ENCODE results near the gene CD48.
"Not testable (repeated sequence)": the region's sequence is repeated elsewhere in the genome, so short reads cannot be mapped to it uniquely, and the experiment has no call there.

CD48 gene

GRCh38 chr1:160675641-160676410, 35.8 kb downstream of the CD48 start:
- peak; percentile 50 for DNase-seq

GRCh38 chr1:160674415-160674814, 37.2 kb downstream of the CD48 start:
- DNase-seq: no peak

DNA sequence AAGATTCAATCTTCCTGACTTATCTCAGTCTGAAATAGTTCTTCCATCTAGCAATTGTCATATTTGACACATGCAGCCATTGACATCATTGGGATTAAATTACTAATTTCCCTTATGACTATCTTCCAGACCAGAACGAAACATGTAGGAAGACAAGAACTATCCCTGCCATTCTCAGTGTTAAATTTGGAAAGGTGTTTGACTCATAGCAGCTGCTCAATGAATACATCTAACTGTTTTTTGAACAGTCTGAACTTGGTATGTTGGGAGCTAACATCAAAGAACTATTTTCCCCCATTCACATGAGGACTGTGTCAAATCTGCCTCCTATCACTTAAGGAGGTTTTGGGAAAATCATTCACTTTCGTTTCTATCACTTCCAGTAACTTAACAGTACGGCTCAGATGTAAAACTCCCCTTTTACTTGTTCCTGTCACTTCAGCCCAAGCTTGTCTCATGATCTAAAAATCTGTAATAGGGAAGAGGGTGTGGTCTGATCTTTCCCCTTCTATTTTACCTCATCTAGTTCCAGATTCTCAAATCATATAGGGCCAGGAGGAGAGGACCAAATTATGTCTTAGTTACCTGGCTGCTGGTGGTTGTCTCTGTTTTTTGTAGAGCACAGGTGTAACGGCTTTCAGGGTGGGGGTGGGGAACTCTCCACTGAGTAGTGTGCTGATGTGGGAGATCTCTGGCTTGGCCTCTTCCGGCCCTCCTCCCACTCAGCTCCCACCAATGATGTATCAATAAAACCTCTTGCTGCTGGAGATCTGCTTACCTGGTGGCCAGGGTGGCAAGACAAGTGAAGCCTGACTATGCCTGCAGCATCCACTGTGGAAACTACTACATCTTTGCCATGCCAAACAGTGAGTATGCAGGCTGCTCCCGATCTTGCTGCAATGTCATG, 38.6 kb downstream of the CD48 start:
- DNase-seq: no peak

GRCh38 chr1:160671603-160672517, 39.8 kb downstream of the CD48 start:
- no peak for DNase-seq

DNA sequence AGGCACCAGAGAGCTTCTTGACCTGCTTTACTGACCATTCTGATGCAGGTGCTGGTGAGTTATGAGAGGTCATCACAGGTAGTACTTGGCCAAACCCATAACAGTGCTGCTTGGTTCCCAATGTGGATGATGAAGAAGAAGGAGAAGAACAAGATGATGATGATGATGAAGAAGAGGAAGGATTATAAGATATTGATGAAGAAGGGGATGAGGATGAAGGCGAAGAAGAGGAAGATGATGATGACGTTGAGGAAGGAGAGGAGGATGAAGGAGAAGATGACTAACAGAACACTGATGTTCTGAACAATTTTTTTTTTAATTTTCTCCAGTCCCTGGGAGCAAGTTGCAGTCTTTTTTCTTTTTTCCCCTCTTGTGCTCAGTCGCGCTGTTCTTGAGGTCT, 40.9 kb downstream of the CD48 start:
- DNase-seq: no peak

DNA sequence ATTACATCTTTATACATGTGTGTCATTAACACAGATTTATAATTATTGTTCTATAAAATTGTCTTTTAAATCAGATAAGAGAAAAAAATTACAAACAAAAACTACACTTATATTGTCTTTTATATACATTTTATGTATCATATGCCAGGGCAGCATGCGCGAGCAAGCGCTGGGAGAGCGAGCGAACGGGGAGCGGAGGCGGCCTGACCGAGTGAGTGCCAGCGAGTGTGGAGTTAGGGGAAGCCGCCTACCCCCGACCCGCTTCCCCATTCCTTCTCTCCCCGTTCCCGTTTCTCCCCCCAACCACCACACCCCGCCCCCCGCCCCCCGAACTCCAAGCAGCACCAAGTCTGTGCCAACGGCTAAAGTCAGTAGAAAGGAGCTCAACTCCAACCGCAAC, 41.8 kb downstream of the CD48 start:
- DNase-seq: no peak

DNA sequence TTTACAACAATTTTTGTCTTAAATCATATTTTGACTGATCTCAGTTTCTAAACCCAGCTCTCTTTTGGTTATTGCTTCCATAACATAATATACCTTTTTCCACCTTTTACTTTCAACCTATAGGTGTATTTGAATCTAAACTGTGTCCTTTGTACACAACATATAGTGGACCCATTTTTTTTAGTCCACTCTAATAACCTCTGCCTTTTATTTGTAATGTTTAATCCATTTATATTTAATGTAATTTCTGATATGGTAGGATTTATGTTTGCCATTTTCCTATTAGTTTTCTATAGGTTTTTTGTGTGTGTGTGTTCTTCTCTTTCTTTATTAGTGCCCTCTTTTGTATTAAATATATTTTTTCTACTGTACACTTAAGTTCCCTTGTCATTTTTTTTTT, 42.3 kb downstream of the CD48 start:
- no peak for DNase-seq

- no peak for DNase-seq
Observed at GRCh38 chr1:160667896-160668295, 43.7 kb downstream of the CD48 start.

DNA sequence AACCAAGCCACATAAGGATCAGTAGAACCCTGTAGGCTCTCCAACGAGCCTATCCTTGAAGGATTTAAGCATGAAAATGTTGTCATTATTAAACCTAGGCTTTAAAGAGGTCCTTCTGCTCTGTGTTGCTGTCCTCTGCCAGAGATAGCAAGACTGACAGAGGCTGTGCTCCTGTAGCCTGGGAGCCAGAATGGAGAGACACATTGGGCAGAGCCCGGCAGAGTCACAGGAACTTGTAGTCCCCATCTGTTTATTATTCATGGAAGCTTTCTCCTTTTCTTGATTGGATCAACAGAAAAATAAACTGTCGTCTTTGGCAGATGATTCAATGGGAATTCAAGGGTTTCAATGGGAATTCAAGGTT, 45.6 kb downstream of the CD48 start:
- DNase-seq: no peak

- DNase-seq: no peak
Observed at GRCh38 chr1:160665330-160666078, 46.1 kb downstream of the CD48 start.

GRCh38 chr1:160664573-160665051, 47.0 kb downstream of the CD48 start:
- DNase-seq: no peak

DNA sequence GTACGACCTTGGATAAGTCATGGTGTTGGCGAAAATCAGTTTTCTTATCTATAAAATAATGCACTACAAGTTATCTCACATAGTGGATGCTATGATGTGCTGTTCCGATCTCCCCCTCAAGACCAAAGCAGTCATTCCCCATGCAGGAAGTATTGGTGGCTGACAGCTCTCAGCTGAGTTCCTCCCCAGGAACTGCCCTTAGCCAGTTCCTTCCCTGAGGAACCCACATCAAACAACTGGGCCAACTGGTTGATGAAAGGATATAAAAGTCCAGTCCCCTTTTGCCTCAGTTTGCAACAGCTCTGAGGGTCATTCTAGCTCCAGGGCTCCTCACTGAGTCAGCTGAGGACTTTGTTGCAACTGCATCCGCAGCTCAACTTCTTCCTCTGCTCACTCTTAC, 48.7 kb downstream of the CD48 start:
- DNase-seq: no peak

GRCh38 chr1:160659566-160659965, 52.1 kb downstream of the CD48 start:
- DNase-seq: no peak

- DNase-seq: no peak
Observed at GRCh38 chr1:160658814-160659193, 52.8 kb downstream of the CD48 start.

DNA sequence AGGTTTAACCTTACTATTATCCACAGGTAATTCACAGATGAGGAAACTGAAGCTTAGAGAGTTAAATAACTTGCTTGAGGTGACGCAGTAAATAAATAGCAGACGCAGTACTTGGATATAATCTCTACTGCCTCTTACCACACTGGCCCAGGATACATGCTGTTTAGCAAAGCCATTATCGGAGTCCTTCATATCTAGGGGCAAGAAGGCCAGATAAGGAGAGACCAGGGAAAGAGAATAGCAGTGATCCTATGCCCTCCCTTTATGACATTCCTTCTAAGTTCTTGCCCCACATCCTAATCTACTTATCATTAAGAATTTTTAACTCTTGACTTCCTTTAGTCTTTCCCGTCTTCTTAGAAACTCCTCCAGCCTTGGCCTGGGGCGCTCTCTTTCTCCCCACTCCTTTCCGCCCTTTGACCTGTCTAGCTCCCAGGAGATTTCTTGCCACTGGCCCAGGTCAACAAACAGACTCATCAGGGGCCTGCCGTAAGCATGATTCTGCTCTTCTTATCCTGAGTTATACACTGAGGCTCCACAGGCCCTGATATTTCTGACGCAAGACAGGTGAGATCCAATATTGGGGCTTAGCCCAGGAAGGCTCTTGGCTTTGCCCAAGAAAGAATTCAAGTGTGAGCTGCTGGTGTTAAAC, 53.3 kb downstream of the CD48 start:
- DNase-seq: no peak

DNA sequence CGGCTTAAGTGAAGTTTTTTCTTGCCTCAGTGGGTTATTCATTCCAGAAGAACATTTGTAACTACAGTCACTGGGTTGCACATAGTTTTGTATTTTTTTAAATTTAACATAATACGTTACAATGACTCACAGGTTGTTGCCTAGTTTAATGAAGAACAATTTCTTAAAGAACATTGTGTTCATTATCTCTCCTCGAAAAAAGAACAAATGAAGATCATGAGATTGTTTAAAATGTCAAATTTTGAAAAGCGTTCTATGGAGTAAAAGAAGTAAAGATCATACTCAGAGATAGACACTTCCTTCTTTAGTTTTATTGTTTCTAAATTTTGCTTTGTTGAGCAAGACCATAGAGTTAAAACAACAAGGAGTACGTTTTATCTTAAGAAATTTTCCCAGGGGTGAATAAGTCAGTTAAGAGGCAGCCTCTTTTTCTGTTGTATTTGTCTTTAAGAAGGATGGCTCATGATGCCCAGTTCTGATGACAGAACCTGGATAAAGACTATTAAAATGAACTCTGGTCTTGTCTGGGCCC, 54.3 kb downstream of the CD48 start:
- DNase-seq: no peak

- DNase-seq: no peak
Observed at GRCh38 chr1:160656737-160657136, 54.9 kb downstream of the CD48 start.

DNA sequence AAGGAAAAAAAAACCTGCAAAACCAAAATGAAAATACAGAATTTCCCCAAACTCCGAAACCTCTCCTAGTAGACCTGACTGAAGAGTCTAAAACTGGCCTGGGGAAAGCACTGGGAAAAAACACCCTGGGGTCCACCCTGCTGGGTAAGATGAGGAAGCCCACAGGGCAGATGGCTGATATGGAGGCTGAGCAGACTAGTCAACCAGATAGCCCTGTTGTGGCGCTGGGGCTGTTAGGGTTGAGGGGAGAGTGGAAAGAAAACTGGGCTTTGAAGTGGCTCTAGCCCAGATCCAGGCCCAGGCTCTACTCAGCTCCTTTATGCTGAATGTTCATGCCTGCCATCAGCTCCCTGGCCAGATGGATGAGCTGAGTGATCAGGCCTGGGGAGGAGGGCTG, 58.0 kb downstream of the CD48 start:
- DNase-seq: no peak

DNA sequence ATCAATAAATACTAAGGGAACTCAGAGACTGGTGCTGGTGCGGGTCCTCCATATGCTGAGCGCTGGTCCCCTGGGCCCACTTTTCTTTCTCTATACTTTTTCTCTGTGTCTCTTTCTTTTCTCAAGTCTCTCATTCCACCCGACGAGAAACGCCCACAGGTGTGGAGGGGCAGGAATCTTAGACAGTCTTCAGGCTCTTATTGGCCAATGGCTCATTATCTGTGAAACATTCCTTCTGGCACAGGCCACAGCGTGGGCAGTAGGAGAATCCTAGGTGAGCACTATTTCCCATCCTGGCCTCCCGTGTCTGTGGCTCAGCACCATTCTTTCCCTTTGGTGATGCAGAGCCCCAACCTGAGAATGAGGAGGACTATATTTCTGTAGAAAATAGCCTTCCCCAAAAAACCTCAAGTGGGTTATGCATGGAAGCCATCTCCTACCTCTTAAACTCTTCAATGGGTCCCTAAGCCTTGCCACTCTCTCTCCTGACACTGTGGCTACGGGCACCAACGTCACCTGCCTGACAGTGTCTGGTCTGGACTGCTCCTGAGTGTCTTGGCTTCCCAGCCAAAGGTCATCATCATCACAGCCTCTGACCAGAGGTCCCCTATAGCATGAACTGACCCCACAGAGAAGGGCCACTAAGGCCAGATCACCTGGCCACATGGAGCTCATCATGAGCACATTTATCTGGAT, 58.5 kb downstream of the CD48 start:
- DNase-seq: no peak

DNA sequence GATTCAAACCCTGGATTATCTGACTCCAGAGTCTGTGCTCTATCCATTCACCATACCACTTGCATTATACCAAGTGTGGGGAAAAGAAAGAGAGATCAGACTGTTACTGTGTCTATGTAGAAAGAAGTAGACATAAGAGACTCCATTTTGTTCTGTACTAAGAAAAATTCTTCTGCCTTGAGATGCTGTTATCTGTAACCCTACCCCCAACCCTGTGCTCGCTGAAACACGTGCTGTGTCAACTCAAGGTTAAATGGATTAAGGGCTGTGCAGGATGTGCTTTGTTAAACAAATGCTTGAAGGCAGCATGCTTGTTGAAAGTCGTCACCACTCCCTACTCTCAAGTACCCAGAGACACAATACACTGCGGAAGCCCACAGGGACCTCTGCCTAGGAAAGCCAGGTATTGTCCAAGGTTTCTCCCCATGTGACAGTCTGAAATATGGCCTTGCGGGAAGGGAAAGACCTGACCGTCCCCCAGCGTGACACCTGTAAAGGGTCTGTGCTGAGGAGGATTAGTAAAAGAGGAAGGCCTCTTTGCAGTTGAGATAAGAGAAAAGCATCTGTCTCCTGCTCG, 59.5 kb downstream of the CD48 start:
- DNase-seq: not testable (repeated sequence)

Data from NCI-H226 (cell line).